Frontal cortex (tissue), 4 donors: ENCODE data around the gene BCL2L13. TPM values are rescaled to one million over a fixed set of nuclear protein-coding genes. Genes with fewer than 3 reads are reported as not detected.
A peak's percentile ranks its signal among the peaks of the same experiment; 100 is the strongest.

Source experiments
- DNase-seq, 2 donors: peaks; one replicate each; pipeline ENCODE4 v3.0.0; 2012; ENCODE audit warnings: low spot score in 2 of 2
- FAIRE-seq: peaks from 2 replicates; lab custom pipeline; 2012; peaks lifted over from hg19 to GRCh38; lab: Jason Lieb, UNC
- total RNA-seq: library from RNA; depleted of rRNA; stranded (reverse); fragments of >200 nt; gene quantifications from one replicate; pipeline ENCODE4 v1.2.3, GENCODE V29; 2014
- donor health status: control.
- donor health status: control.
- donor health status: control.

Gene BCL2L13
- total RNA-seq, 1 donor from 2014 or later, result 31.8 TPM

DNA sequence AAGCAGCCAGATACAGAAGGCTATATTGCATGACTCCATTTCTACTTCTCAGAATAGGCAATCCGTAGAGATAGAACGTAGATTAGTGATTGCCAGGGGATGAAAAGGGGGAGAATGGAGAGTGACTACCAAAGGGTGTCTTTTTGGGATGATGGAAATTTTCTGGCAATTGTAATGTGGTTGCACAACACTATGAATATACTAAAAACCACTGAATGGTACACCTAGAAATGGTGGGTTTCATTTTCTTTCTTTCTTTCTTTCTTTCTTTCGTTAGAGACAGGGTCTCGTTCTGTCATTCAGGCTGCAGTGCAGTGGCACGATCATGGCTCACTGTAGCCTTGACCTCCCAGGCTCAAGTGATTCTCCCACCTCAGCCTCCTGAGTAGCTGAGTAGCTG is 81.4 kb downstream of the BCL2L13 start:
- no peak for FAIRE-seq

DNA sequence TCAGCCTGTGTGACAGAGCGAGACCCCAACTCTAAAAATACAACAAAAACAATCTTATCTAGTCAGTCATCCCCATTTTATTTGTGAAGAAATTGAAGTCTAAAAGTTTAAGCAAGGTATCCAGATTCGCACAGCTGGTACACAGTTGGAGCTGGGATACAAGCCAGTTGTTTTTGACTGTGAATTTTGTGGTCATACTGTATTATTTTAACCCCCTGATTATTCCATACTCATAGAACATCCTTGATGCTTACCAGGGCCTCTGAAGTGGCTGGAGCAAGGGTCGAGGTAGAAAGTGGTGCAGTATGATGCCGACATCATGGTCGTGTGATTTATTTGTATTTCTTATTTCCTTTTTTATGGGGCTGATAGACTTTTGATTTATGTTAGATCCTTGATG is 85.7 kb downstream of the BCL2L13 start:
- FAIRE-seq (no peak), DNase-seq (no peak)

More for the DNA sequence above, 81.4 kb downstream of the BCL2L13 start:
- DNase-seq, result no peak

DNA sequence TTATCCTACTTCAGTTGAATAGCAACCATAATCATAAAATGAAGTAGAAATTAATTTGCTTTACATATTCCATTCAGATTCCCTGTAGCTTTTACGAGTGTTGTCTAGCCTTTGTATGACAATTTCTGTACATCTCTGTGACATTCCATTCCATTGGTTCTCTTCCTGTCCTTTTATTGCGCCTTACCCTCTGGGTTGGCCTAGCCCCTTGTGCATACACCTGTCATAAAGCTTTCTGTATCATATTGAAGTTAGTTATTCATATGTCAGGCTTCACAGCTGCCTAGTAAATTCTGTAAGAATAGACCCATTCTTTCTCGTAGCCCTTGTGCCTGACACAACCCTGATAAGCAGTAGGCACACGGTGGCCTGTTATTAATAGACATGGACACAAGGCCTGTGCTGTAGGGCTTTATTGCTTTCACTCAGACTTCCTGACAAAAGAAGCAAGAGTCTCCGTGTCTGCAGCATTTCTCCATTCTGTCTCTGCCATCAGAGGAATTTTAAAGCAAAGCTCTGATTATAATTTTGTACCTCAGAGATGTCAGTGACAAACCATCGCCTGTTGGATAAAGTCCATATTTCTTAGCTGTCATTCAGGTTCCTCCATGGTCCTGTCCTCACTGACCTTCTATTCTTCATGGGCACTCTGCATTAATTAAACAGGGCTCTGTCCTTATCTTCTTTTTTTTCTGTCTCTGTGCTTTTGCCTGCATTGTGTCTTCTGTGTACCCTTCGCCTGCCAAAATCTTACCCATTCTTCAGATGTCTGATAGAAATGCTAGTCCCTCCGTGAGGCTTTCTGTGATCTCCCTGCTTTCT is 86.3 kb downstream of the BCL2L13 start:
- FAIRE-seq (no peak), DNase-seq (no peak)

DNA sequence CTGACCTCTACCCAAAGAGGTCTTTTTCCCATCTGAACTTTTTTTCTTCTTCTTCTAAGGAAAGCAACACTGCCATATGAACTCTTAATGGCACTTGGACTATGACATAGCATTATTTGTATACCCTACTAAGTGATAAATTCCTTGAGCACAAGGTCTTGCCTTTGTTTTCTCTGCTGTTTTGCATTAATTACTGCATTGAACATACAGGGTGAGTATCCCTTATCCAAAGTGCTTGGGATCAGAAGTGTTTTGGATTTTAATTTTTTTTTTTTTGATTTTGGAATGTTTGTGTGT is 86.9 kb downstream of the BCL2L13 start:
- FAIRE-seq (no peak), DNase-seq (no peak)

DNA sequence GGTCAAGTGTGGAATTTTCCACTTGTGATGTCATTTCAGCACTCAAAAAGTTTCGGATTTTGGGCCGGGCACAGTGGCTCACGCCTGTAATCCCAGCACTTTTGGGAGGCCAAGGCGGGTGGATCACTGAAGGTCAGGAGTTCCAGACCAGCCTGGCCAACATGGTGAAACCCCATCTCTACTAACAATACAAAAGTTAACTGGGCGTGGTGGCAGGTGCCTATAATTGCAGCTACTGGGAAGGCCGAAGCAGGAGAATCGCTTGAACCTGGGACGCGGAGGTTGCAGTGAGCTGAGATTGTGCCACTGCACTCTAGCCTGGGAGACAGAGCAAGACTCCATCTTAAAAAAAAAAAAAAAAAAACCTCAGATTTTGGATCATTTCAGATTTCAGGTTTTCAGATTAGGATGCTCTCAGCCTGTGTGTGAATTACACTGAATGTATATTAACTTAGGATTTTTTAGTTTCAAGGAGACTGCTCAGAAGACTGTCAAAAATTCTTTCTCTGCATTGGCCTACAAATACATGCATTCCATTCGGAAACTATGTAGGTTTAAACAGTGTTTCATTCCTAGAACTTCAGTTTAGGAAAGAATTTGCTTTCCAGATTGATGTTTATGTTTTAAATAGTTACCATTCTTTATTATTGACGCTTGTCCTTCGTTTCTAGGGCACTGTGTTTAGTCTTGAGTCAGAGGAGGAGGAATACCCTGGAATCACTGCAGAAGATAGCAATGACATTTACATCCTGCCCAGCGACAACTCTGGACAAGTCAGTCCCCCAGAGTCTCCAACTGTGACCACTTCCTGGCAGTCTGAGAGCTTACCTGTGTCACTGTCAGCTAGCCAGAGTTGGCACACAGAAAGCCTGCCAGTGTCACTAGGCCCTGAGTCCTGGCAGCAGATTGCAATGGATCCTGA is 87.7 kb downstream of the BCL2L13 start:
- DNase-seq (no peak), FAIRE-seq (no peak)

DNA sequence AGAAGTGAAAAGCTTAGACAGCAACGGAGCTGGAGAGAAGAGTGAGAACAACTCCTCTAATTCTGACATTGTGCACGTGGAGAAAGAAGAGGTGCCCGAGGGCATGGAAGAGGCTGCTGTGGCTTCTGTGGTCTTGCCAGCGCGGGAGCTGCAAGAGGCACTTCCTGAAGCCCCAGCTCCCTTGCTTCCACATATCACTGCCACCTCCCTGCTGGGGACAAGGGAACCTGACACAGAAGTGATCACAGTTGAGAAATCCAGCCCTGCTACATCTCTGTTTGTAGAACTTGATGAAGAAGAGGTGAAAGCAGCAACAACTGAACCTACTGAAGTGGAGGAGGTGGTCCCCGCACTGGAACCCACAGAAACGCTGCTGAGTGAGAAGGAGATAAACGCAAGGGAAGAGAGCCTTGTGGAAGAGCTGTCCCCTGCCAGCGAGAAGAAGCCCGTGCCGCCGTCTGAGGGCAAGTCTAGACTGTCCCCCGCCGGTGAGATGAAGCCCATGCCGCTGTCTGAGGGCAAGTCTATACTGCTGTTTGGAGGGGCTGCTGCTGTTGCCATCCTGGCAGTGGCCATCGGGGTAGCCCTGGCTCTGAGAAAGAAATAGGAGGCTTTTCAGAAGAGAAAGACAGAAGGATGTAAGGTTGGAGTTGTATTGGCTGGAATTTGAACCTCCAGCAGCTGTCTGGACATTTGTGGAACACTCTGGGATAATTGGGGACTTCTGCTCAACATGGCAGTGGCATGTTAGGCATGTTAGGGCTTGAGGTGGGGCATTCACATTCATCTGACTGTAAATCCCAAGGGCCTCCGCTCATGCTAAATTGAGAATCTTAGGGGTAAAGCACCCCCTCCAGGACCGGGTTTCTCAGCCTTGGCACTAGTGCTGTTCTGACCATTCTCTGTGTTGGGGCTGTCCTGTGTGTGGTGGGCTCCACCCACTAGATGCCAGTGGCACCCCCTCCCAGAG is 88.7 kb downstream of the BCL2L13 start:
- FAIRE-seq, result no peak
- no peak for DNase-seq

DNA sequence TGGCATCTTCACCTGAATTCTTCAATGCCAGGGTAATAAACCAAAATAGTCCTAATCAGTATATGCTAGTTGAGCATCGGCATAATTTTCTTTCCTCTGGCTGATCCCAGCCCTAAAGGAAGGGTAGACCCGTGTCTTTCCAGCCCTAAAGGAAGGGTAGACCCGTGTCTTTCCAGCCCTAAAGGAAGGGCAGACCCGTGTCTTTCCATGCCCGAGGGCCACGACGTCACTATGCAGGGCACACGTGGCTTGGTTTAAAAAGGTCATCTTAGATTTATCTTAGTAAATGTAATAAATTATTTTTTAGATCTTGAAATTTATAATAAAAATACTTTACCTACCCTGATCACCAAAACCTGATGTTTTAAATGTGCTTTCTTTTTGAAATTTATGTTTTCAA is 90.2 kb downstream of the BCL2L13 start:
- FAIRE-seq (peak; percentile 43), DNase-seq (no peak)

DNA sequence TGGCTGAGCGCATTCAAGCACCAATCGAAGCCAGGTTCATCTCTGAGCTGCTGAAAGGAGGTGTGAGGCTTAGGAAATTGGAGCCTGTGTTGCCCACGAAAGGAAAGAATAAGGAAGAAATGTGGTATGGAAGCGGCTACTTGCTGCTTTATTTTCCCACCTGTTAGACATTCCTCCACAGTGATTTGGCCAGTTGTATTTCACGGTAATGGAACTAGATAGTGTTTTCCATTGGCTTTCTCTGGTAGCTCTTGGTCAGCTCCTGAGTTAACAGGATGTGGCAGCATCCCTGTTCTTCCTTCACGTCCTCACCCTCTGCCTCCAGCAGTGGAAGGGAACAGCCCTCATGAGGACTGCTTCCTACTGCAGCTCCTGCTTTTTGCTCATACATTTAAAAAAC is 91.0 kb downstream of the BCL2L13 start:
- FAIRE-seq, result no peak
- DNase-seq, result no peak

DNA sequence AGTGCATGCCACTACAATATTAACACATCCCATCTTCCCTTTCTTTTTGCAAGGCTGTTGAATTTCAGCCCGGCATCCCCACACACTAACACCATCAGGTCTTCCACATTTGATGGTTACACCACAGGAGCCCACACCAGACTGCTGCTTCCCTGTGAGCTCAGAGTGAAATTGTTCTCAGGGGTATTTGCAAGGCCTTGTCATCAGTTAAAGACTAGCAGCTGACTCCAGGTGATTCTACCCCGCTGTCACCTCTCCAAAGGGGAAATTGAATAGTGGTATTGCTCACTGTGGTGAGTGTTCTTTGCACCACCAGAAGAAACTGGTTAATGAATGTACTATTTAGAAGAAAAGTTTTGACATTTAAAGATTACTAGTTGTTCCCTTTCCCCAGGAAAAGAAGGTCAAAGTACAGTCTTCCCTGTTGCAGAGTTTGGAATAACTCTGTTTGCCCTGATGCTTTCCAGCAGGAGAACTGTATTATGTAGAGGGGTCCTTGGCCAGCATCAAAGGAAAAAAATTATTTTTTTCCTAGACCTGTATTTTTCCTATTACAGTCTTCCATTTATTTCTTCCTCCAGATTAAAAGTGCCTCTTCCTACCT is 93.8 kb downstream of the BCL2L13 start:
- FAIRE-seq, result no peak
- DNase-seq, result no peak

DNA sequence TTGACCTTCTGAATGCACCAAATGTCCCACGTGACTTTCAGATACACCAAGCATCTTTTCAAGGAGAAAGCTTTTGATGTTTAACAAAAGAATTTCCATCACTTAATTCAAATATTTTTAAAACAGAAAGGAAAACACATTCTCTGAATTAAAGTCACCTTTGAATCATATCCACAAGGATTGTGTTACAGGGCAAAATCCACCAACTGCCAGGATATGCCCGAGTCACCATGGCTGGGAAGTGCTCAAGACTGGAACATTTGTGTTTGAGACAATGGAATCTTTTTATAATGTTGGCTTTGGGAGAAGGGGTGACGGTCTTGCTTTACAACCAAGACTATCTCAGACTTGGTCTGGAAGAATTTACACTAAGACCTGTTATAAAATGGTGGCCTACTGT is 94.9 kb downstream of the BCL2L13 start:
- no peak for FAIRE-seq
- DNase-seq, result no peak

DNA sequence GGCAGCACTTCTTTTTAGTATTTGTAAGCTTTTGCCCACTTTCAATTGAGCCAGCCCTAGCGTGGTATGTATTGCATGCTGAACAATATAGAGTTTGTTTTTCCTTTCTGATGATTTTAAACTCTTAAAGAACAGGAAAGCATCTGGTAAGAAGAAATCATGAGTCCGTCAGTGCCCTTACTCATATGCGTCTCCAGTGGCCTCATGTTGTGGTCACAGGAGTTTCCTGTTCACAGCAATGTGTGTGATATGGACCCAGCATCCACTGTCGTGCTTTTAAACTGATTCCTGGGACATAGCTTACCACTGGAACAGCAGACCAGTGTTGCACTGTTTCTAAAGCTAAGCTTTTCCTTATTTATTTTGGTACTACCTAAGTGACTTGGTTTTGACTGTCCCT is 95.6 kb downstream of the BCL2L13 start:
- FAIRE-seq, result no peak
- no peak for DNase-seq

DNA sequence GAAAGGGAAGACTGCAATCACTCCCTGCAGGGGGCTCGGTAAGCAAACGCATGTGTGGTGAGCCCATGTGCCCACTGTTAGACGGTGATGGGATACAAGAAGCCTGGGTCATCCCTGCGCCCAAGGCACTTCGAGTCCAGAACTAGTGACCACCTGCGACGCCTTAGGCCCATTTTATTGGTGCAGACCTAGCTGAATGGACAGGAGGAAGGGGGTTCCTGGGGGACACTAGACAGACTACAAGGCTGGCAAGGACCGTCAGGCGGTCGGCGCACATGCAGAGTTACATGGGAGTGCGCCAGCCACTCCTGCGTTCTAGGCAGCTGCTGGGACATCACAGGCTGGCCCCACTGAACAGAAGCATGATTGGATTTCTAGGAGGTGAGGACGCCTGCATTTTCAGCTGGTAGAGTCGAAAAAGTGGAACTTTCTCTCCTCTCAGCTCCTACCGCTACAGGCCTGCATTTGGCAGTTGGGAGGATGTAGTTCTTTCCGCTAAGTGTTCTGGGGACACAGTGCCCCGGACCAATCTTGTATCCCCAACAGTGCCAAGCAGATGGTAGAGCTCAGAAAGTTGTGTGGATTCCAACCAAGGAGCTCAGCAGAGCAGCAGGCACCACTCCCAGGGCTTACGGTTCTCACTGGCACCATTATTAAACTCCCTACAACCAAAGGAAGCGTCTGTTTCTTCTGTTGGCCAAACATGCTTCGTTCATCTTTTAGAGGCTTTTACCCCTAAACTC is 100.0 kb downstream of the BCL2L13 start:
- no peak for FAIRE-seq
- DNase-seq, result no peak

DNA sequence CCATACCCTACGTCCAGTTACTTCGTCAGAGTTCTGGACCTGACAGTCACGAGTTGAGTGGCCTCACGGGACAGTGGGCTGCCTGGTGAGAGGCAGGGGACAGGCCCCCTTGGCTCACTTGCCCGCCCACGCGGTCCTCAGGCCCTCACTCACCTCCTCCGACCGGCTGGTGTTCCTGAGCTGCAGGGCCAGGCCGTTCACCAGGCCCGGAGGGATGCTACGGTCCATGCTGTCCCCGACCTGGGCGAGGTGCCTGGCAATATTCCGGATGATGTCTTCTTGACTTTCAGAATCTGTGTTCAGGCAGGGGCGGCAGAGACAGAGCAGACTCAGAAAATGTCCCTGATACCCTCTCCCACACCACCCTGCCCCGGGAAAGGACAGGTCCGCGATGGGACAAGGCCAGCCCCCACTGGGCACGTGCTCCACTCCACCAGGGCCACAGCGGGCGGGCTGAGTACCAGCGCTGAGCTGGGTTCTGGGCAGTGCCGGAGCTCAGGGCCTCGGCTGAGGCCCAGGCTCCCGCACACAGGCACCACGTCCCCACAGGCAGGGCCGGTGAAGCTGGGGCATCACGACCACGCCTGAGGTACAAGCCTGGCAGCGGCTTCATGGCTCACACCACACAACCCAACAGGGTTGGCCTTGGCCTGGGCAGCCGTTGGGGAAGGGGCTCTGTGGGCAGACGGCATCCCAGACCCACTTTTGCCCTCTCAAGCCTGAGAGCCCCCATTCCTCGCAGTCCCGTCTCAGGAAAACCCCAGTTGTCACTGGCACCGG is 100.8 kb downstream of the BCL2L13 start:
- no peak for FAIRE-seq
- DNase-seq, result no peak

DNA sequence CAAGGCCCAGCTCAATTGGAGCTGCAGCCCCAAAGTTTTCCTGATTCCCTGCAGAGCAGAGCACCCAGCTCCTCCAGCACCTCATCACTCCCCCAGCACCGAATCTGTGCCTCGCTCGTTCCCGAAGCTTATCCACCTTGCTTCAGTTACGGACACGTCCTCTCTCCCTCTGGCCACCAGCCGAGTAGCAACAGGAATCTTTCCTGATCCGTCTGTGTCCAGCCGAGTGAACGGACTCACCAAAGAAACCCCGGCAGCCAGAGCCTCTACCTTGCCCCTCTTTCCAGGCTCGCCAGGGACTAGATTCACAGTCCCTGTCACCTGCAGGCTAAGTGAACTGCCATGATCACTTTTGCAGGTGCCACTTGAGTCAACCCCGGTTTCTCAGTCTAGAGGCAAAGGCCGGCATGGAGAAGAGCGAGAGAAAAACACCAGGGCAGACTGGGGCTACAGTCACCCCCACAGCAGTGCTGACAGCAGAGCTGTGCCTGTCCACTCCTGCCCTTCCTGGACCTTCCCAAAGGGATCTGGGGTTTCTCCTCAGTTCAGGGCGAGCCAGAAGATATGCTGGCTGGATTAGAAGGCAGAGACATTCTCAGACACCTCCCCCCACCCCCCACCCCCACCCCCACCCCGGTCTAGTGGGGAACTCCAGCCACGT is 103.4 kb downstream of the BCL2L13 start:
- FAIRE-seq (no peak), DNase-seq (no peak)

DNA sequence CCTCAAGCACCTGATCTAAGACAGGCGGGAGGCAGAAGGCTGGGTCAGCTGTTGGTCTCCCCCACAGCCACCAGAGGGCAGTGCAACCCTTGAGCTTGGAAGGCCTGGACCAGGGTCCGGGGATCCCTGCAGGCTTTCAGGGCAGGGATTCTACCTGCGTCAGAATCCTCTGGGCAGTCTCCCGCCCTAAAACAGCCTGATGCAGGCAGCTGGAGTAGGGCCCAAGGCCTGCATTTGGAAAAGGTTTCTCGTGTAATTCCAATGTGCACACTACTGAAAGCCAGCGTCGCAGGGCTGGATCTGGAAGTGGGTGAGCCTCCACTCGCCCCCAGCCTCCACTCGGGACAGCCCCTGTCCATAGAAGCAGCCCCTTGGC is 104.0 kb downstream of the BCL2L13 start:
- FAIRE-seq (no peak), DNase-seq (peak; percentile 72 to 84)

DNA sequence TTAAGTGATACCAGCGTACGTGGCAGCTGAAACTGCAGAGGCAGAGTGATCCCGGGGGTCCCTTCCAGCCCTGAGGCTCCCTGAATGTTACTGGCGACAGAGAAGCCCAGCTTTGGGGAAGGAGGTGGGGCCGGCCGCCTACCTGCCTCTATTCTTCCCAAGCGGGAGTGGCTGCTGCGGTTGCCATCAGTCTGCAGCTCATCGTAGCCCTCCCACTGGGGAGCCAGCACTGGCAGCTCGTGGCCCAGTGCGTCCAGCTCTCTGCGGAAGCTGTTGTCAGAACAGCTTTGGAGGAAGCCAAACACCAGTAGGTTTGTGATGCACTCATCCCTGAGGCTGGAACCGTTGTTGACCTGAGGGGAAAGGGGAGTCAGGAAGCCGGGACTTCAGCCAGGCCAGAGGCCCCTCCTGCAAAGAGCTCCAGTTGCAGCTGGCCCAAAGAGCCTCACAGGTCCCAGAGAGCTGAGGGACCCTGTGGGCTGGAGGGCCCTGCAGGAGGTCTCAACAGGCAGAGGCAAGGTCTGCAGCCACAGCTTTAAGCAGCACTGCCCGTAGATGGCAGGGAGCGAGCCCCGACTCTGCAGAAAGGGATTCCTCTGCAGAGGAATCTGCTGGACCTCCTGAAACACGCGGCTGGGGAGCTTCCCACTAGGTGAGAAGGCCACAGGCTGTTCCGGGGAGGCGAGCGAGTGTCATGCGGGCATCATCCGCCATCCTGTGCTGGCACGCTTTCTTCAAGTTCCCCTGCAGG is 105.3 kb downstream of the BCL2L13 start:
- FAIRE-seq (no peak), DNase-seq (no peak)

DNA sequence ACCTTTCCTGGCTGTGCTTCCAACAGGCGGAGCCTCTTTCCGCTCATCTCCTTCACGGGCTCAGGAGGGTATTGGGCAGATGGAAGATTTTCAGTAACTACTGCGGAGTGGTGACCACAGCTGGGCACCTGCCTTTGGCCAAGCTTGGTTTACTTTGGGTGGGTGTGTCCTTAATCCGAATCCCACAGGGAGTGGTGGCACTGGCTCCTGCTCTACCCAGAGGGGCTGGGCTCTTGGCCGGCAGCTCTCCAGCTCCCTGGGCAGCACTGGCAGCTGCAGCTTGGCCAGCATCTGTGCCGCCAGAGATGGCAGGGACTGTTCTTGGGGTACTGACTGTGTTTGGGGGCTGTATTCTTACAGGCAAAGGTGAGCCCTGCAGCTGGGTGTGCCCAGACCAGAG is 105.9 kb downstream of the BCL2L13 start:
- no peak for FAIRE-seq
- no peak for DNase-seq
